ENCODE measurements around the gene ZBTB22.

GRCh38 chr6:33313105-33313708 lies 4.3 kb downstream of the ZBTB22 start:
- TF ChIP-seq EGR1 (IDR thresholded peaks at IDR 0.05; ENCODE audit: low read depth) = no peak
- no peak for TF ChIP-seq EZH2 (IDR thresholded peaks at IDR 0.05)
- TF ChIP-seq CTCF (IDR thresholded peaks at IDR 0.05 in 2 of 3, conservative IDR thresholded peaks at IDR 0.05 in 1 of 3; ENCODE audit: borderline replicate concordance in 1 of 3, insufficient read depth in 1 of 3, low read depth in 2 of 3, low read length in 2 of 3) = no peak
- TF ChIP-seq, protein P1, sequence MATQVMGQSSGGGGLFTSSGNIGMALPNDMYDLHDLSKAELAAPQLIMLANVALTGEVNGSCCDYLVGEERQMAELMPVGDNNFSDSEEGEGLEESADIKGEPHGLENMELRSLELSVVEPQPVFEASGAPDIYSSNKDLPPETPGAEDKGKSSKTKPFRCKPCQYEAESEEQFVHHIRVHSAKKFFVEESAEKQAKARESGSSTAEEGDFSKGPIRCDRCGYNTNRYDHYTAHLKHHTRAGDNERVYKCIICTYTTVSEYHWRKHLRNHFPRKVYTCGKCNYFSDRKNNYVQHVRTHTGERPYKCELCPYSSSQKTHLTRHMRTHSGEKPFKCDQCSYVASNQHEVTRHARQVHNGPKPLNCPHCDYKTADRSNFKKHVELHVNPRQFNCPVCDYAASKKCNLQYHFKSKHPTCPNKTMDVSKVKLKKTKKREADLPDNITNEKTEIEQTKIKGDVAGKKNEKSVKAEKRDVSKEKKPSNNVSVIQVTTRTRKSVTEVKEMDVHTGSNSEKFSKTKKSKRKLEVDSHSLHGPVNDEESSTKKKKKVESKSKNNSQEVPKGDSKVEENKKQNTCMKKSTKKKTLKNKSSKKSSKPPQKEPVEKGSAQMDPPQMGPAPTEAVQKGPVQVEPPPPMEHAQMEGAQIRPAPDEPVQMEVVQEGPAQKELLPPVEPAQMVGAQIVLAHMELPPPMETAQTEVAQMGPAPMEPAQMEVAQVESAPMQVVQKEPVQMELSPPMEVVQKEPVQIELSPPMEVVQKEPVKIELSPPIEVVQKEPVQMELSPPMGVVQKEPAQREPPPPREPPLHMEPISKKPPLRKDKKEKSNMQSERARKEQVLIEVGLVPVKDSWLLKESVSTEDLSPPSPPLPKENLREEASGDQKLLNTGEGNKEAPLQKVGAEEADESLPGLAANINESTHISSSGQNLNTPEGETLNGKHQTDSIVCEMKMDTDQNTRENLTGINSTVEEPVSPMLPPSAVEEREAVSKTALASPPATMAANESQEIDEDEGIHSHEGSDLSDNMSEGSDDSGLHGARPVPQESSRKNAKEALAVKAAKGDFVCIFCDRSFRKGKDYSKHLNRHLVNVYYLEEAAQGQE (IDR thresholded peaks at IDR 0.05; ENCODE audit: low read depth) = no peak
- no peak for TF ChIP-seq RAD21 (IDR thresholded peaks at IDR 0.05; ENCODE audit: low read depth)
- no peak for TF ChIP-seq ZNF274 (IDR thresholded peaks at IDR 0.05; ENCODE audit: low read depth, low read length)
- TF ChIP-seq CBX3 (IDR thresholded peaks at IDR 0.05; ENCODE audit: low read depth) = no peak
- TF ChIP-seq SP1 (IDR thresholded peaks at IDR 0.05; ENCODE audit: low read depth) = no peak
- no peak for TF ChIP-seq POLR2AphosphoS5 (IDR thresholded peaks at IDR 0.05; ENCODE audit: low read depth, low read length)
- TF ChIP-seq POLR2A (IDR thresholded peaks at IDR 0.05; ENCODE audit: borderline replicate concordance, extremely low read depth, insufficient read depth, insufficient read length) = no peak
- TF ChIP-seq YY1 (IDR thresholded peaks at IDR 0.05; ENCODE audit: extremely low read depth, insufficient replicate concordance, low read depth, low read length) = no peak
